ENCODE measurements around the gene OR52E6.

The OR52E6 gene

DNA sequence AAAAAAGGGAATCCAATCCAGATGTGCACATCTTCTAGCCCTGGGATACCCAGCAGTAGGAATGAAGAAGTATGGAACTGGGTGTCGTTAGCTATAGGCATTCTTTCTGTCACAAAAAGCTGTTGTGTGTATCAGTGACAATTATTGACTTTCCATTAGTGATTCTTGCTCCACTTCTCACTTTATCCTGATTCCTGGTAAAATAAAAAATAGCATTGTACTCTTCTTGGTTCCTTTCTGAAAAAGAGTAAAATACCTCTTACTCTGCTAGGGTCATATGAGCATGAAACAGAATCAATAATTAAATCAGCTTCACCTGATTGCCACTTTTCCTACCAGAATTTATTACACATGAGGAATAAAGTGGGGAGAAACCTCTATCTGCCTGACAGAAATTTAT, at the start of gene OR52E6:
Gene OR52E6 (minus strand): TSS at position 101 of the 400 bp plus-strand sequence. CDS start 0 bp downstream, at position 101.
- DNase-seq (ENCODE audit: low read depth in 3 of 3): no peak

DNA sequence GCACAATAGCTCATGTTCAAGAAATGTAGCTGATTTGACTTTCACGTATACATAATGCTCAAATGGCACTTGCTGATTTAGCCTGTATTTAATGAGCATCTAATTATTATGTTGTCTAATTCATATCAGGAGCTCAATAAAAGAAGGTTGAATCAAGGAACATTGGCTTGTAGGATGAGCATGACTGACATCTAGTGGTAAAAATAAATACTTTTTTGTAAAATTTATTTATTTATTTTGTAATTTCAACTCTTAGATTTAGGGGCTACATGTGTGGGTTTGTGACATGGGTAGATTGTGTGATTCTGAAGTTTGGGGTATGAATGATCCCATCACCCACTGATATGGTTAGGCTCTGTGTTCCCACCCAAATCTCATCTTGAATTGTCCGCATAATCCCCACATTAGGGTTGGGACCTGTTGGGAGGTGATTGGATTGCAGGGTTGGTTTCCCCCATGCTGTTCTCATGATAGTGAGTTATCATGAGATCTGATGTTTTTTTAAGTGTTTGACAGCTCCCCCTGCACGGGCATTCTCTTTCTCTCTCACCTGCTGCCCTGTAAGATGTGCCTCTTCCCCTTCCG, 49.6 kb upstream of the OR52E6 start:
- no peak for DNase-seq (ENCODE audit: low read depth in 3 of 3)

DNA sequence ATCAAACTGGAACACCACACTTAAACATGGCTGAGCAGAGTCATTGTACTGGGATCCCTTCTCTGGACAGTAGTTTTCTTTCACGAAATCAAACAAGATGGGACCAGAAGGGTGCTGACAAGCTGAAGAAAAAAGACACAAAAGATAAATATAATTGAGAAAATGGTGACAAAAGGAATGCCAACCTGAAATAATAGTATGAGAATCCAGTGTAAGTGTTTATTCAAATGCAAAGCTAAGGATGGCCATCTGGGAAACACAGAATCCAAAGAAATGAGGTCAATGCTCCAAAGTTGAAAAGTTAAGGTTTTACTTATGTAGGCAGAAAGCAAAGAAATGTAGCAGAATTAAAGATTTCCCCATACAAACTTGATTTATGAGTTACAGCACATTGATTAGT, 46.0 kb upstream of the OR52E6 start:
- no peak for DNase-seq (ENCODE audit: low read depth in 3 of 3)

DNA sequence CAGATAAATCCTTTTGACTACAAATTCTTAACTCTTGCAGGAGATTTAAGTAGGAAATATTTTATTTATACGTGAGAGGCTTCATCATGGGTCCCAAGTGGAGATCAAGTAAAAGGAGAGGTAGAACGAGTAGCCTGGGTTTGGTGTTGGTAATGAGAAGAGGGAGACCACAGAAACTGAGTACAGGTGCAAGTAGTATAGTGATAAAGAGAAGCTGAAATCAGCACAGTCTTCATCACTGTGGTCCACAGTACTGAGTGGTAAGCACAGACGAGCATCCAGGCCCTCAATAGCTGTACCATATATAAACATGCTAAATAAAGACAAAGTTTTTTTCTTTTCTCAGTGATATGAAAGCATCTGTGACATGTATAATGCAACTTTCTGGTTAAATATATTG, 45.5 kb upstream of the OR52E6 start:
- DNase-seq (ENCODE audit: low read depth in 3 of 3): no peak

DNA sequence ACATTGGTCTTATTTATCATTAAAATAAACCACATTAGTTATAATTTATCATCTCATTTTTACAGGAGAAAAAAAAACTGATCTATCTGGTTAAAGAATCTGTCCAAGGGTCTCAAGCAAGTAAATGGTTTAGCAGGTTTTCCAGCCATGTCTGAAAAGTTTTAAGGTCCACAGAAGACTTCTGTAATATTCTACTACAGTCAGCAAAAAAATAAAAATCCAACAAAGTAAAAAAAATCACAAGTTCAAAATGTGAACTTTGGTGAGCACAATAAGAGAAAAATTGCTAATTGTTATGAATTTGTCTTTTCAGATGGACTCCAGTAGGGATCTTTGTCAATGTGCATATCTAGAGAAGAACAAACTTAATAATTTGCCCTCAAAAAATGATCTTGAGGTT, 40.1 kb upstream of the OR52E6 start:
- no peak for DNase-seq (ENCODE audit: low read depth in 3 of 3)

DNA sequence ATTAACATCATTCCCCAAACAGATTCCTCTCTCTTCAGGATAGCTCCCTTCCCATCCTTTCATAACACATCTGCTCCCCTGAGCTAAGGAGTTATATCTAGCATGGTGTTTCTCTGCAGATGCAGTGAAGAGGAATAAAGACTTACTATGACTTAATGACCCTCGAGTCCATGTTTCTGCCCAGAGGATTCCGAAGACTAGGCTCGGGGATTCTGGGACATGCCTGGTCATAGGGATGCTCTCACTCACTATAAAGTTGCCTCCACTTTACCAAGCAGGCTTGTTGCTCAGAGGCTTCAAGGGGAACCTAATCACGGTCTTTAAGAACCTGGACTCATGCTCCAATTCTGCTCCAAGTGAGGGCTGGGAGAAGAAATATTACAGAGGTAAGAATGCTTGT, 38.6 kb upstream of the OR52E6 start, which contains the start of gene OR52E4:
Gene OR52E4 (plus strand): TSS at position 301 of the 400 bp plus-strand sequence. CDS start 3,664 bp downstream, outside the sequence.
- no peak for DNase-seq (ENCODE audit: low read depth in 3 of 3)

DNA sequence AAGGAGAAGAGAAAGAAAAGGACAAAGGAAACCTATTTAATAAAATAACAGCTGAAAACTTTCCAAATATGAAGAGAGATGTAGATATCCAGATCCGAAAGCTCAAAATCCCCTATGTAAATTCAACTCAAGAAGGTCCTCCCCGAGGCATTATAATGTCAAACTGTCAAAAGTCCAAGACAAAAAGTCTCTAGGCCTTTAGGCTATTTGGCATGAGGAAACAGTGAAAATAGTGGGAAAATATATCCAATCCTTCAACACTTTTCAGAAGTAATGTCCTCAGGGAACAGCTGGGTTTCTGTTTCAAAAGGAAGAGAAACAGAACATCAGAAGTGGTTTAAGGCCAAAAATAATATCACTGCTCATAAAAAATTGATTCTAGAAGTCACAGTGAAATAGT, 36.9 kb upstream of the OR52E6 start:
- no peak for DNase-seq (ENCODE audit: low read depth in 3 of 3)

DNA sequence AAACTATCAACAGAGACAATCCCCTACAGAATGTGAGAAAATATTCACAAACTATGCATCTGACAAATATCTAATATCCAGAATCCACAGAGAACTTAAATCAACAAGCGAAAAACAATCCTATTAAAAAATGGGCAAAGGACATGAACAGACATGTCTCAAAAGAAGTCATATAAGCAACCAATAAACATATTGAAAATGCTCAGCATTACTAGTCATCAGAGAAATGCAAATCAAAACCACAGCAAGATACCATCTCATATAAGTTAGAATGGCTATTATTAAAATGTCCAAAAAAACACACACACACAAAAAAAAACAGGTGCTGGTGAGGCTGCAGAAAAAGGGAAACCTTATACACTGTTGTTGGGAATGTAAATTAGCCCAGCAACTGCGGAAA, 24.1 kb upstream of the OR52E6 start:
- DNase-seq (ENCODE audit: low read depth in 3 of 3): no peak

DNA sequence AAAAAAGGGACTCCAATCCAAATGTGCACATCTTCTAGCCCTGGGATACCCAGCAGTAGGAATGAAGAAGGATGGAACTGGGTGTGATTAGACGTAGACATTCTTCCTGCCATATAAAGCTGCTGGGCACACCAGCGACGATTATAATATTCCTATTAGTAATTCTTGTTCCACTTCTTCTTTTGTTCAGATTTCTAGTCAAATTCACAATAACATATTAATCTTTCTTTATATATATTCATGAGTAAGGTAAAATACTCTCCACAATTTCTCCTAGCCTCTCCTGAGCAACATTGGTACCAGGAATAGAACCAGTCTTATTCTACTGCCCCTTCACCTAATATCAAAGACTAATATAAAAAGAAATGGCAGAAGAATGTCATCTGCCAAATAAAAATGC, 15.9 kb upstream of the OR52E6 start, which contains the start of gene OR52E8:
Gene OR52E8 (minus strand): TSS at position 101 of the 400 bp plus-strand sequence. CDS start 0 bp downstream, at position 101.
- DNase-seq (ENCODE audit: low read depth in 3 of 3): no peak

DNA sequence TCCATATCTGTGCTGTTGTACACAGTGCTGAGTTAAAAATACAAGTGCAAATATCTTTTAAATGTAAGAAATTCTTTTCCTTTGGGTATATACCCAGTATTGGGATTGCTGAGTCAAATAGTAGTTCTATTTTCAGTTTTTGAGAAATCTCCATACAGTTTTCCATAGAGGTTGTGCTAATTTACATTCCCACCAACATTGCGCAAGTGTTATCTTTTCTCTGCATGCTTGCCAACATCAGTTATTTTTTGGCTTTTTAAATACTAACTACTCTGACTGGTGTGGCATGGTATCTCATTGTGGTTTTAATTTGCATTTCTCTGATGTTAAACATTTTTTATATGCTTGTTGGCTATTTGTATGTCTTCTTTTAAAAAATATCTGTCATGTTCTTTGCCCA, 9.3 kb upstream of the OR52E6 start:
- no peak for DNase-seq (ENCODE audit: low read depth in 3 of 3)

DNA sequence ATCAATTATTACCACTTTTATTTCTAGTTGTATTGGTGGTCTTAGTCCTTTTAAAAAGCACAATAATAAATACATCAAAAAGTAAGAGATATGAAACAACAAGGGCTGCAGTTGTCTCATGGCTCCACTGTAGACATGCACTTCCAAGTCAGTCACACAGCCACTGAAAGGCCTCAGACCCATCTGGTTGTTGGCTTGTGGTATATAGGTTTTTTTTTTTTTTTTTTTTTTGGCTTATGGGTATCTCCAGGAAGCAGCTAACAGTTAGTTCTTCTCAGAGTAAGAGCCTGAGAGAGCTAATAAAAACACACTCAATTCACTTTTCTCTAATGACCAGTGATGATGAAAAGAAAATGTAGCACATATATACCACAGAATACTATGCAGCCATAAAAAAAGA, 6.0 kb upstream of the OR52E6 start:
- no peak for DNase-seq (ENCODE audit: low read depth in 3 of 3)

DNA sequence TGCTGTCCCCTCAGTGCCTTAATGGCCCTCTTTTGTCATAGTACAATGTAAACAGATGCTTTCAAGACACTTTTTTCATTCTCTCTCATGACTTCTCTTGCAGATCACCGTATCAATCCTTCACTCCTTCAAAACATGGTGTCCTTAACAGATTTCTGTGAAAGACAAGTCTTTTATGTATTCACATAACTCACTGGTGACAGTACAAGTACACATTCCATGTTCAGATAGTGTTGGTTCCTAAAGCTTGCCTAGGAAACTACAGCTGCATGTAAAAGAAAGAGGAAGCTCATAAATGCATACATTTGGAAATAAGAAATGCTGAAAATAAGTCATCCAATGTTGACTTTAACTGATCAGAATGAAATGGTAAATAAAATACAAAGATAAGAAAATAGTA, 5.0 kb upstream of the OR52E6 start:
- DNase-seq (ENCODE audit: low read depth in 3 of 3): no peak

DNA sequence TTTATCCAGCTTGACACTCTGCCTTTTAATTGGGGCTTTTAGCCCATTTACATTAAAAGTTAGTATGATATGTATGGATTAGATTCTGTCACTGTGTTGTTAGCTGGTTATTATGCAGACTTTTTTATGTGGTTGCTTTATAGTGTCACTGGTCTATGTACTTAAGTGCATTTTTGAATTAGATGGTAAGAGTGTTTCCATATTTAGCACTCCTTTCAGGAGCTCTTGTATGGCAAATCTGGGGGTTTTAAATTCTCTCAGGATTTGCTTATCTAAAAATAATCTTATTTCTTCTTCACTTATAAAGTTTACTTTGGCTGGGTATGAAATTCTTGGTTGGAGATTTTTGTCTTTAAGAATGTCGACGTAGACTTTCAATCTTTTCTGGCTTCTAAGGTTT, 4.0 kb downstream of the OR52E6 start:
- no peak for DNase-seq (ENCODE audit: low read depth in 3 of 3)

DNA sequence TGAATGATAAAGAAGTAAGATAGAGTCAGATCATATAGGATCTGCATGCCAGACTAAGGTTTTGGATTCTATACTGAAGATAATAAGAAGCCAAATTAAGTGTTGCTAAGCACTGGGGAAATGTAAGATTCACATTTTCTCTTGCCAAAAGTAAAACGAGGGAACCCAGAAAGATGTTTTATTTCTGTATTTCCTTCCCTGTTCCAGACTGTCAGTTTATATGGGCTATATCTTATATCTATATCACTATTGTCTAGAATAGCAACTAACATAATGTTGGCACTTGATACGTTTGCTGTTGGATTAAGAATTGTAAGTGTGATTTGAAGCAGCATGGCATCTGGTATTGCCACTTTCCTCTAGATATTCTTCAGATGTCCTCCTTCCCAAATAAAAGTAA, 8.3 kb downstream of the OR52E6 start:
- no peak for DNase-seq (ENCODE audit: low read depth in 3 of 3)

DNA sequence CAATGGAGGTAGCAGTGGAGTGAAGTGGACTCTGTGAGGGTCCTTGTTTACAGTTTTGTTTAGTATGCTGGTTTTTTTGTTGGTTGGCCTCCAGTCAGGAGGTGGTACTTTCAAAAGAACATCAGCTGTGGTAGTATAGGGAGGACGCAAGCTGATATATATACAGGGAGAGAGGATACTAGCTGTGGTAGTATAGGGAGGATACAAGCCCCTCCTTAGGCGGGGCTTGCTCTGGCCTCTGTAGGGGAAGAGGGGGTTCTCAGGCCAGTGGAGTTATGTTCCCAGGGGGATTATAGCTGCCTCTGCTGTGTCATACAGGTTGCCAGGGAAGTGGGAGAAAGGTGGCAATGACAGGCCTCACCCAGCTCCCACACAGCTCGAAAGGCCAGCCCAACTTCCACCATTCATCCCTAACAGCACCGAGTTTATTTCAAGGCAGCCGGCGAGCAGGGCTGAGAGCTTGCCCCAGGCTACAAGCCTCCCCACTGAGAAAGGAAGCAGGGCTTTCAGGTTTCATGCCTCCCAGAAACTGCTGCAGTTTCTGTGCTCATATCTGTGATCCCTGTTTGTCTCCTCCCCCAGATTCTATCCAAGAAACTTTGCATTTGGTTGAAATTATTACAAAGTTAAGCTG, 10.4 kb downstream of the OR52E6 start:
- DNase-seq (ENCODE audit: low read depth in 3 of 3): no peak

DNA sequence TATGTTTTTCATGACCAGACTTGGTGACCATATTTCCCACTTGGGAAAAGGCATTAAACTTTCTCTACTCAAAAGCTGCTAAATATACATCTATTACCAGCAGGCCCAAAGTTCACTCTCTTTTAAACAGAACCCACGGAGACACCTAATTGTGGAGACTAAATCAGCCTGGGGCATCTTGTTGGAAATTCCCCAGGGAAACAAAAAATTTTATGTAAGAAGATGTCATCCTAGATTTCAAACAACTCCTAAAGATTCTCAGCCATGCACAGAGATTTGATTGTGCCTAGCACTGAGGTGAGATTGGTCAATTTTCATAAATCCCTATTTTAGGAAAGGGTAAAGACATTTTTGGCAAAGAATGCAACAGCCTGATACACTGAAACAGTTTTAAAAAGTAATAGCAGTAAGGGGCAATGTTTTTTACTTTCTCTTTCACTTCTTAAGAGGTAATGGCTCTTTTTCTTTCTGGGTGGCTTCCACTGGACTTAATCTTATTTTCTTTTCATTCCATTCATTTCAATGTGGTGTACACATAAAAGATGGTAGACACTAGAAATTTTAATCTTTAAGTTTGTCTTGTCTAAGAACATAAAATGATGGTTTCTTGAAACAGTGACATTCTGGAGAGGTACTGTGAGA, 23.3 kb downstream of the OR52E6 start:
- DNase-seq (ENCODE audit: low read depth in 3 of 3): no peak

DNA sequence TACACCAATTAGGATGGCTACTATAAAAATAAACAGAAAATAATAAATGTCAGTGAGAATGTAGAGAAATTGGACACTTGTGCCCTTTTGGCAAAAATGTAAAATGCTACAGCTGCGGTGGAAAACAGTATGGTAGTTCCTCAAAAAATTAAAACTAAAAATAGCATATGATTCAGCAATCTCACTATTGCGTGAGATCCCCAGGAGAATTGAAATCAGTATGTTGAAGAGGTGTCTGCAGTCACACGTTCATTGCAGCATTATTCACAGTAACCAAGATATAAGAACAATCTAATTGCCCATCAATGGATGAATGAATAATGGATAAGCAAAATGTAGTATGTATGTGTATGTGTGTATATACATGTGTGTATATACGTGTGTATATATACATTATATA, 26.2 kb downstream of the OR52E6 start:
- no peak for DNase-seq (ENCODE audit: low read depth in 3 of 3)

DNA sequence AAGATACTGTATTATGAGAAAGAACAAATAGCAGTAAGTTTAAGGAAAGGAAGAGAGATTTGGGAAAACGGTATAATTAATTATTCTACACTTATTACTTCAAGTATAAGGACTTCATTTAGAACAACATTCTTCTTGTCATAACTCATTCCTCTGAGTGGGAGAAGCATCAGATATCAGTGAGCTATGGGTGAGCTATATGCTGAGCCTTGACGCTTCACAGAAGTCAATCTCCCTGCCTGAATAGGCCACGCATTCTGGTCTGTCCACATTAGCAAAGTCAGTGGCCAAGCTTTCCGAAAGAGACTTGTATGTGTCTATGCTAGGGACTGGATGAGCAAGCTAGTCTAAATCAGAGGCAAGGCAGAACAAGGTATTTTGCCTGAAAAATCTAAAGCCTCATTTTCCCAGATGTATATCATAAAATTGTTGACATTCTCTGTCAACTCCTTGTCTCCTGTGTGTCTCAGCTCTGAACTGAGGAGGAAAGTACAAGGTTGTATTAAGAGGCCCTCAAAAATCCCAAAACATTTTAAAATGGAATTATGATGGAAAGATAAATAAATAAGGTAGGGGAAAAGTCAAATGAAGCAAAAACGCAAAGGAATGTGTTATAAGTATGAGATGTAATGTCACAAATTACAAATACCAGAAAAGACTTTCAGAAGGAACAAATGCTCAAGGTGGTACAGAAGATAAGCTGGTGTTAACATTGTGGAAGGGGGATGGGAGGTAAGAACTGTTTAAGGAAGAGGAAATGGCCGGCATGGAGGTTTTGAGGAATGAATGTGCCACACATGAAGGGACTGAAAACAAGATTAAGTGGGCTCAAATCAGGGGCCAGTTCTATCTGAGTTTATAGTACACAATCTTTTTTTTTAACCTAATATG, 31.5 kb downstream of the OR52E6 start:
- DNase-seq (ENCODE audit: low read depth in 3 of 3): no peak

DNA sequence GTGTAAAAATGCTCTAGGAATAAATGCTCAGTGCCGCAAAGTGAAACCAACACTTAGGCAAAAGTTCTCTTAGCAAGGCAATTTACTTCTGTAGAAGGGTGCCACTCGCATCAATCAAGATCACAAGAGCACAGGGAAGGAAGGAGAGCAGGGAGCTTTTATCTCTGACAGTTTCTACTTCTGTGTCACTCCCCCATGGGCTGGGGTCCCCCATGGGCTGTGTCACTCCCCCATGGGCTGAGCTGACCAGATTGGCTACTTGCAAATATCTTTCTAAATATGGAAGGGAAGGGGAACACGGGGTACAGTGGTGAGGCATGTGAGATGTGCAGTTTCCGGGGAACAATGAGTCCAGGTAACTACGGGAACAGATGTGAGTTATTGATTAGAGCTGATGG, 32.6 kb downstream of the OR52E6 start:
- DNase-seq (ENCODE audit: low read depth in 3 of 3): no peak

DNA sequence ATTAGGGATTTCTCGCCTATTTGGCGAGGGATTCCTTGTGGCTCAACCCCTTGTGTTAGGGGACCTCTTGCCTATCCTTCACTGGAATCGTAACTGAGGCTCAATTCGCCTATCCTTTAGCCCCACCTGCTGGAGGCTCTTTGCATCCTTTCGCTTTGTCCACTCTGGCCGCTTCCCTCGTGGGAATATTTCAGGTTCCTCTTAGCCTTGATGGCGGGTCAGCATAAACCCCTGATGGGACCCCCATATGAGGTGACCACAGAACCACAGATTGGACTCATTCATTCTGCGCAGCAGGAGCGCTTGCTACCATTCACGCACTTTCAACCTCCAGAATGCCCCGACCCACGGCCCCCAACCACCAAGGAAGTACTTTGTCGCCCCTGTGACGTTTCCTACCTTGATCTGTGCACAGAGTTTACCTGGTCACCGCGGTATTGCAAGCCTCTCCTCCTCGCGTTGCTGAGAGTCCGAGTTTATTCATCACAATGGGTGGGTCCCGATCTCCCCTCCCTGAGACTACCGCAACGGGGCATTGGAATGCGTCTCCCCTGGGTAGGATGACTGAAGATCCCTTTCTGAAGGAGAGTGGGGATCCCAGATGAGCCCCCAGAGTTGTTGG, 33.1 kb downstream of the OR52E6 start, which contains the start of gene OR52N2:
Gene OR52N2 (plus strand): TSS at position 425 of the 622 bp plus-strand sequence. CDS start 11,412 bp downstream, outside the sequence.
- DNase-seq (ENCODE audit: low read depth in 3 of 3): peak; percentile 44 to 50 (median 49)

DNA sequence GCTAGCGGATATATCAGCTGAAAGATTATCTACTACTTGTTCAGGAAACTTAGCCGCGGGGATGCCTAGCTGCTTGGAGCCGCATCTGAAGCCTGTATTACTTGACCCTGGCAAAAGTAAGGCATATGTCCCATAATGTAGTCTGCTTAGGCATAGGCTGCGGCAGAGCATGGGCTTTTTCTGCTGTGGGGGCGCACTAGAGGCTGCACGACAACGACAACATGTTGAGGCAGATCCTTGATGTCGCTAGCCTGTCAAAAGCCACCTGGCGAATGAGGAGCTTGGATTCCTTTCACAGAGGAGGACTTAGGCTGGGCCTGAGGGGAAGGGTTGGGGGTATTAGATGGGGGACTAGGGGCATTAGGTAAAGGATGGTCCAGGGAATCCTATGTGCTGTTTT, 34.1 kb downstream of the OR52E6 start:
- no peak for DNase-seq (ENCODE audit: low read depth in 3 of 3)

DNA sequence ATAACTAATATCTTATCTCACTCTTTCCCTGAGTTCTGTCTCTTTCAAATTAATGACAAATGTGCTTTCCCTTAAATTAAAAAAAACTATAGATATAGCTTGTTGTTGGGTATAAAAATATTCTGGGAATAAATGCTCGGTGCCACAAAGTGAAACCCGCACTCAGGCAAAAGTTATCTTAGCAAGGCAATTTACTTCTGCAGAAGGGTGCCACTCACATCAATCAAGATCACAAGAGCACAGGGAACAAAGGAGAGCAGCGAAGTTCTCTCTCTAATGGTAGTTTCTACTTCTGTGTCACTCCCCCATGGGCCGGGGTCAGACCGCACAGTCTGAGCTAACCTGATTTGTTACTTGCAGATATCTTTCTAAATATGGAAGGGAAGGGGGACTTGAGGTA, 37.7 kb downstream of the OR52E6 start:
- no peak for DNase-seq (ENCODE audit: low read depth in 3 of 3)
